Measurements from ENCODE around the gene LMO3. TPM values are rescaled to one million over a fixed set of nuclear protein-coding genes. Genes with fewer than 3 reads are reported as not detected.

The LMO3 gene
- total RNA-seq, 1 experiment from 2014 or later: not detected

DNA sequence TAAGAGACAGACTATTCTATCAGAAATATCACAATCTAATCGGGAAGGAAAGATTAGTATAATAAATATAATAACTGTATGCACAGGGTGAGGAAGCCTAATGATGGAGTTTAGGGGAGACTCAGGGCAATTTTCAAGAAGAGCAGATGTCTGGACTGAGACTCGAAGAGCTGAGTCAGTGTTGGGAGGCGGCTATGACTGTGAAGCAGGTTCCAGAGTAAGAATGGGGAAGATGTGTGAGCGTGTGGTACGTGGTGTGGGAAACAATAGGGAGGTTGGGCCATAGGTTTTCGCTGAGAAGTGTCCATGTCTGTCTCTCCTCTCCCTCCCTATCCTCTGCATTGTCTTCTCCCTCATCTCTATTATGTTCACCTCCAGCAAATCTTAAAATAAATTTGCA, 85.6 kb downstream of the LMO3 start:
- POLR2A ChIA-PET (ENCODE audit: unreplicated experiment): no interaction called here

DNA sequence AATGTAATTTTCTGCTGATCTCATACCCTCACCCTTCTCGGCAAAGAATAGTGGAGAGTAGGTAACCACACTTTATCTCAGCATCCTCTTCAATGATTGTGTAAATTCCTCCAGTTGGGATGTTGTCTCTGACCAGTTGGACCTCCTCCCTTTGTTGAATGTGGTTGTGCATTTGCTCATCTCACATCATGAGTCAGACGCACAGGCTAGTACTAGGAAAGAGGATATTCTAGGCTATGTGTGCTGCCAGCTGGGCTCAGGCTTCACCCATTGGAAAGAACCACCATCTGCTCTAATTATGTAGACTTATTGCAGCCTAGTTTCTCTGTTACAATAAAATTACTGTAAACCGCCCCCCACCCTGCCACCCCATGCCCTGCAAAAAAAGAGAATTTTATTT, 90.3 kb downstream of the LMO3 start:
- Histone ChIP-seq H4K20me1 (ENCODE audit: insufficient read depth) (no peaks in the 10 kb centered on the region), H3K27ac (no peak overlapping the region), H3F3A (ENCODE audit: insufficient read depth, low read depth) (no peaks in the 10 kb centered on the region), H2AFZ (no peak overlapping the region), H3K9me2 (ENCODE audit: insufficient read depth) (no peaks in the 10 kb centered on the region; the same call in 1 of the 2 replicates), H3K4me2 (no peak overlapping the region), H3K4me3 (no peak overlapping the region), H3K9me3 (ENCODE audit: insufficient read depth, low read depth) (no peaks in the 10 kb centered on the region), H3K36me3 (ENCODE audit: low read depth) (no peaks in the 10 kb centered on the region), H3K79me2 (ENCODE audit: low read depth) (no peaks in the 10 kb centered on the region), H3K27me3 (ENCODE audit: insufficient read depth, low read depth) (no peaks in the 10 kb centered on the region), H3K4me1 (replicated peaks; ENCODE audit: insufficient read depth) (no peaks in the 10 kb centered on the region)
- DNase-seq: no peak
- no TSS peak for BruUV-seq (replicated peaks)
- TF ChIP-seq, protein P1, sequence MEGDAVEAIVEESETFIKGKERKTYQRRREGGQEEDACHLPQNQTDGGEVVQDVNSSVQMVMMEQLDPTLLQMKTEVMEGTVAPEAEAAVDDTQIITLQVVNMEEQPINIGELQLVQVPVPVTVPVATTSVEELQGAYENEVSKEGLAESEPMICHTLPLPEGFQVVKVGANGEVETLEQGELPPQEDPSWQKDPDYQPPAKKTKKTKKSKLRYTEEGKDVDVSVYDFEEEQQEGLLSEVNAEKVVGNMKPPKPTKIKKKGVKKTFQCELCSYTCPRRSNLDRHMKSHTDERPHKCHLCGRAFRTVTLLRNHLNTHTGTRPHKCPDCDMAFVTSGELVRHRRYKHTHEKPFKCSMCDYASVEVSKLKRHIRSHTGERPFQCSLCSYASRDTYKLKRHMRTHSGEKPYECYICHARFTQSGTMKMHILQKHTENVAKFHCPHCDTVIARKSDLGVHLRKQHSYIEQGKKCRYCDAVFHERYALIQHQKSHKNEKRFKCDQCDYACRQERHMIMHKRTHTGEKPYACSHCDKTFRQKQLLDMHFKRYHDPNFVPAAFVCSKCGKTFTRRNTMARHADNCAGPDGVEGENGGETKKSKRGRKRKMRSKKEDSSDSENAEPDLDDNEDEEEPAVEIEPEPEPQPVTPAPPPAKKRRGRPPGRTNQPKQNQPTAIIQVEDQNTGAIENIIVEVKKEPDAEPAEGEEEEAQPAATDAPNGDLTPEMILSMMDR (conservative IDR thresholded peaks at IDR 0.05): no peak
- TF ChIP-seq EZH2 (IDR thresholded peaks at IDR 0.05; ENCODE audit: low read depth): no peak
- ChIA-PET CTCF (no interaction called here), POLR2A (ENCODE audit: unreplicated experiment) (interaction anchor here (0.6 kb wide), 1 partner anchor 1838 kb away, joined by 3 read pairs; no protein-coding TSS in a partner anchor)
- intact Hi-C loops (cut with micrococcal nuclease; ENCODE audit: unreplicated experiment): no loop called here

More for the DNA sequence above, 85.6 kb downstream of the LMO3 start:
- no peaks in the 10 kb centered on the region for H3K36me3 ChIP-seq (ENCODE audit: low read depth)
- H3K4me3 ChIP-seq: no peak overlapping the region
- H3K4me2 ChIP-seq: no peak overlapping the region
- H3K79me2 ChIP-seq (ENCODE audit: low read depth): no peaks in the 10 kb centered on the region
- no peaks in the 10 kb centered on the region; the same call in 1 of the 2 replicates for H3K9me2 ChIP-seq (ENCODE audit: insufficient read depth)
- H3K9me3 ChIP-seq (ENCODE audit: insufficient read depth, low read depth): peaks cover 3% of the 10 kb centered on the region; the same call in 1 of the 2 replicates
- intact Hi-C loops (cut with micrococcal nuclease; ENCODE audit: unreplicated experiment): no loop called here
- no peaks in the 10 kb centered on the region for H3K27me3 ChIP-seq (ENCODE audit: insufficient read depth, low read depth)
- no peak overlapping the region for H2AFZ ChIP-seq
- no peaks in the 10 kb centered on the region for H3F3A ChIP-seq (ENCODE audit: insufficient read depth, low read depth)
- CTCF ChIA-PET: no interaction called here
- TF ChIP-seq EZH2 (IDR thresholded peaks at IDR 0.05; ENCODE audit: low read depth): no peak
- TF ChIP-seq, protein P1 (conservative IDR thresholded peaks at IDR 0.05): no peak
- no peaks in the 10 kb centered on the region for H4K20me1 ChIP-seq (ENCODE audit: insufficient read depth)
- no peak for DNase-seq
- no peak overlapping the region for H3K27ac ChIP-seq
- BruUV-seq (replicated peaks): no TSS peak
- peaks cover 21% of the 10 kb centered on the region for H3K4me1 ChIP-seq (replicated peaks; ENCODE audit: insufficient read depth)

DNA sequence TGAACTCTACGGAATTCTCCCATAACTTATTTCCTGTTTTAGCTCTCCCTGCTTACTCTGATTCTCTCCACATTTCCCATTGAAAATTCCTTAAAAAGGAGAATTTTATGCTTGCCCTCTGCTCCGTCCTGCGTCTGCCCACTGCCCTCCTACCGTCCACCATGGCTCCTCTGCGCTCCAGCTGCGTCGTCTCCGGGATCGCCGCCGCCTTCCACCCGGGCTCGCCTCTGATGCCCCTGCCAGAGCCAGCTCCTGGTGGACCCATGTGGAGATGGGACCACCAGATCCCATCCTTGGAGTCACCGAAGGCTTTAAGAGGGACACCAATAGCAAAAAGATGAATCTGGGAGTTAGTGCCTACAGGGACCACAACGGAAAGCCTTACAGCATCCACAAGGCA, 92.7 kb downstream of the LMO3 start:
- TF ChIP-seq EZH2 (IDR thresholded peaks at IDR 0.05; ENCODE audit: low read depth): no peak
- TF ChIP-seq, protein P1 (conservative IDR thresholded peaks at IDR 0.05): no peak
- no peaks in the 10 kb centered on the region for H3K36me3 ChIP-seq (ENCODE audit: low read depth)
- no peak overlapping the region for H2AFZ ChIP-seq
- H3K4me1 ChIP-seq (replicated peaks; ENCODE audit: insufficient read depth): no peaks in the 10 kb centered on the region
- H3K27ac ChIP-seq: no peak overlapping the region
- CTCF ChIA-PET: no interaction called here
- POLR2A ChIA-PET (ENCODE audit: unreplicated experiment): no interaction called here
- no peaks in the 10 kb centered on the region for H3F3A ChIP-seq (ENCODE audit: insufficient read depth, low read depth)
- no TSS peak for BruUV-seq (replicated peaks)
- H3K4me3 ChIP-seq: no peak overlapping the region
- H4K20me1 ChIP-seq (ENCODE audit: insufficient read depth): no peaks in the 10 kb centered on the region
- no peaks in the 10 kb centered on the region for H3K27me3 ChIP-seq (ENCODE audit: insufficient read depth, low read depth)
- no peaks in the 10 kb centered on the region for H3K9me3 ChIP-seq (ENCODE audit: insufficient read depth, low read depth)
- intact Hi-C loops (cut with micrococcal nuclease; ENCODE audit: unreplicated experiment): no loop called here
- no peak for DNase-seq
- no peak overlapping the region for H3K4me2 ChIP-seq
- no peaks in the 10 kb centered on the region; the same call in 1 of the 2 replicates for H3K9me2 ChIP-seq (ENCODE audit: insufficient read depth)
- H3K79me2 ChIP-seq (ENCODE audit: low read depth): no peaks in the 10 kb centered on the region
